Thyroid gland (tissue), 4 donors: ENCODE measurements around the gene ABCC3. TPM values are rescaled to one million over a fixed set of nuclear protein-coding genes. Genes with fewer than 3 reads are reported as not detected.

ENCODE experiments used
- DNase-seq, 2 donors: peaks; one replicate each; pipeline ENCODE4 v3.0.0-alpha.2; 2019
- H3K27ac ChIP-seq, 3 donors: fragments of 200-600 bp; sonication (generic); 1 replicate in 2 of 3; 2 replicates in 1 of 3; pipeline ENCODE4 v1.5.1; 2016 to 2019; ENCODE audit warnings: mild to moderate bottlenecking in 1 of 3, moderate library complexity in 1 of 3
- H3K27me3 ChIP-seq: fragments of 200-600 bp; sonication (generic); one replicate; pipeline ENCODE4 v1.5.1; 2019
- H3K36me3 ChIP-seq, 2 donors: fragments of 200-600 bp; sonication (generic); one replicate each; pipeline ENCODE4 v1.5.1; 2016 to 2019
- H3K4me1 ChIP-seq, 2 donors: fragments of 200-600 bp; sonication (generic); one replicate each; pipeline ENCODE4 v1.5.1; 2017 to 2019
- H3K4me3 ChIP-seq, 3 donors: fragments of 200-600 bp; sonication (generic); replicated peaks in 1 of 3; 1 replicate in 2 of 3; 2 replicates in 1 of 3; pipeline ENCODE4 v1.5.1; 2016; ENCODE audit warnings: mild to moderate bottlenecking in 1 of 3
- H3K9me3 ChIP-seq: fragments of 200-600 bp; sonication (generic); one replicate; pipeline ENCODE4 v1.5.1; 2017
- CTCF ChIP-seq, 6 experiments: fragments of 200-600 bp in 3 of 6; fragments of 450-650 bp in 3 of 6; sonication (generic) in 3 of 6; IDR thresholded peaks; one replicate each; pipeline ENCODE4 v1.5.1; 2016 to 2019; ENCODE audit warnings: antibody characterized with exemption in 6 of 6, mild to moderate bottlenecking in 2 of 6, inconsistent platforms in 1 of 6, moderate library complexity in 1 of 6
- POLR2A ChIP-seq, 2 donors: fragments of 450-650 bp; IDR thresholded peaks; one replicate each; pipeline ENCODE4 v1.6.1; 2017; ENCODE audit warnings: antibody characterized with exemption in 2 of 2, mild to moderate bottlenecking in 2 of 2, moderate library complexity in 1 of 2
- WGBS, 2 donors: methylation state at CpG; one replicate each; pipeline ENCODE4 v1.1.5; 2017; 5-methylcytosine and 5-hydroxymethylcytosine counted together
- intact Hi-C: fragments of 100-400 bp; cut with DNase I; formaldehyde crosslinking; loops from one replicate; pipeline ENCODE4 v1.15.1; 2023
- total RNA-seq, 4 donors: library from RNA; depleted of rRNA; stranded (reverse); fragments of >200 nt; gene quantifications; one replicate each; pipeline ENCODE4 v1.2.3, GENCODE V29; 2016

The ABCC3 gene
- total RNA-seq, 4 donors from 2014 or later, result 51.0 to 189 (median 131) TPM

GRCh38 chr17:50661795-50662391 is 27.2 kb downstream of the ABCC3 start:
- no peak overlapping the region for H3K4me3 ChIP-seq
- no peaks in the 10 kb centered on the region for H3K9me3 ChIP-seq
- no peaks in the 10 kb centered on the region for H3K36me3 ChIP-seq
- TF ChIP-seq POLR2A (IDR thresholded peaks at IDR 0.05) (peak in 1 of 2 donors; percentile 53), CTCF (IDR thresholded peaks at IDR 0.05) (no peak)
- 26 to 44% methylated on average over 9 of the region's 9 CpGs for WGBS, 2 donors
- peak overlapping the region; percentile 69 to 95 (median 84) for H3K27ac ChIP-seq
- H3K27me3 ChIP-seq, result no peaks in the 10 kb centered on the region
- intact Hi-C loops, result no loop called here
- peaks cover 34 to 38% of the 10 kb centered on the region in 2 donors for H3K4me1 ChIP-seq
- DNase-seq, result peak; percentile 95 to 96

- Histone ChIP-seq H3K9me3 (no peaks in the 10 kb centered on the region), H3K27me3 (no peaks in the 10 kb centered on the region), H3K36me3 (no peaks in the 10 kb centered on the region), H3K4me1 (peaks cover 34 to 38% of the 10 kb centered on the region in 2 donors), H3K27ac (peak overlapping the region in 2 of 3 donors; percentile 43 to 95), H3K4me3 (no peak overlapping the region)
- no peak for TF ChIP-seq CTCF (IDR thresholded peaks at IDR 0.05)
- no peak for TF ChIP-seq POLR2A (IDR thresholded peaks at IDR 0.05)
- no peak for DNase-seq
- intact Hi-C loops, result no loop called here
- WGBS, 2 donors, result 96 to 97% methylated on average over 9 of the region's 9 CpGs
These were observed 28.0 kb downstream of the ABCC3 start for GRCh38 chr17:50662632-50663225.

GRCh38 chr17:50663812-50664374 is 29.2 kb downstream of the ABCC3 start:
- no peak for DNase-seq
- WGBS, 2 donors, result 86 to 91% methylated on average over 6 to 10 of the region's 10 CpGs
- Histone ChIP-seq H3K9me3 (no peaks in the 10 kb centered on the region), H3K27ac (no peak overlapping the region), H3K4me3 (no peak overlapping the region), H3K4me1 (peaks cover 34 to 38% of the 10 kb centered on the region in 2 donors), H3K27me3 (no peaks in the 10 kb centered on the region), H3K36me3 (no peaks in the 10 kb centered on the region)
- intact Hi-C loops, result no loop called here
- no peak for TF ChIP-seq POLR2A (IDR thresholded peaks at IDR 0.05)
- TF ChIP-seq CTCF (IDR thresholded peaks at IDR 0.05), result no peak

- TF ChIP-seq POLR2A (IDR thresholded peaks at IDR 0.05) (no peak), CTCF (IDR thresholded peaks at IDR 0.05) (no peak)
- H3K27ac ChIP-seq, result no peak overlapping the region
- no peaks in the 10 kb centered on the region for H3K9me3 ChIP-seq
- no peaks in the 10 kb centered on the region for H3K27me3 ChIP-seq
- H3K4me1 ChIP-seq, result peaks cover 26 to 29% of the 10 kb centered on the region in 2 donors
- intact Hi-C loops, result no loop called here
- WGBS, 2 donors, result 88 to 92% methylated on average over 12 of the region's 12 CpGs
- no peak overlapping the region for H3K4me3 ChIP-seq
- no peaks in the 10 kb centered on the region for H3K36me3 ChIP-seq
- DNase-seq, result no peak
These were observed 30.2 kb downstream of the ABCC3 start for GRCh38 chr17:50664788-50665458.
